ENCODE measurements around the gene TMUB2. TPM values are rescaled to one million over a fixed set of nuclear protein-coding genes. Genes with fewer than 3 reads are reported as not detected.

The TMUB2 gene
- total and polyA plus RNA-seq, 2 of the 13 experiments (the other 11 are each of a cell fraction or from before 2014, with no cell fraction given), result 26.9 to 50.8 TPM

DNA sequence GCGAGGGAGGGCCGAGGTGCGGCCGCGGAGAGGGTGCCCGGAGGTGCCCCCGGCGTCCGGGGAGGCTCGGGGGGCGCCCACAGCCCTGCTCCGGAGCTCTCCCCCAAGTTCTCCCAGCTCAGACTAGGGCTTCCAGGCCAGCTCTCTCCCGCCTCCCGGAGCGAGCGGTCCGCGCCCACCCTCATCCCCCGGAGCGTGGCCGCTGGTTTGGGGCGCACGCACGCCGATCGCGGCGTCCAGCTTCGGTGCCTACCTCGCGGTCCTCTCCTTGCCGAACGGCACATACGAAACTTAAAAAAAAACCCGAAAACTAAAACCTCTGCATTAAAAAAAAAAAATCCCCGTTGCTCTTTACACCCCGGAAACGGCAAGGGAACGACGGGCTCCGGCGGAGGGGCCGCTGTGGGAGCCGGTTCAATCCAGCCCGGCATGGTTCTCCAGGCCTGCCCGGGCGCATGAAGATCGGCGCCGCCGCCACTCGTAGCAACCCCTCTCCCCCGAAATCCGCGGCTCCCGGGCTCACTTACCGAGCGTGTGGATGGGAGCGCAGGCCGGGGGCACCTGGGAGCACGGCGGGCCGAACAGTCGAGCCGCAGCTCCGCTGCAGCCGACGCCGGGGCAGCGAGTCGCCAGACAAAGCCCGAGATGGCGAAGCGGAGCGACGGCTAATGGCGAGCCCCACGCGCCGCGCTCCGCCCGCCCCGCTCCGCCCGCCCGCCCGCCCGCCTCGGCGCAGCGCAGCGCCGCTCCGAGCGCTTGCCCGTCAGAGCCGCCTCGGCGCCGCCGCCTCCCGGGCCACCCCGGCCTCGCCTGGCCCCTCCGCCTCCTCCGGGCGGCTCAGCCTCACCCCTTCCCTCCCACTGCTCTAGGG, 33.7 kb downstream of the TMUB2 start (continued):
- TF ChIP-seq, protein P1, sequence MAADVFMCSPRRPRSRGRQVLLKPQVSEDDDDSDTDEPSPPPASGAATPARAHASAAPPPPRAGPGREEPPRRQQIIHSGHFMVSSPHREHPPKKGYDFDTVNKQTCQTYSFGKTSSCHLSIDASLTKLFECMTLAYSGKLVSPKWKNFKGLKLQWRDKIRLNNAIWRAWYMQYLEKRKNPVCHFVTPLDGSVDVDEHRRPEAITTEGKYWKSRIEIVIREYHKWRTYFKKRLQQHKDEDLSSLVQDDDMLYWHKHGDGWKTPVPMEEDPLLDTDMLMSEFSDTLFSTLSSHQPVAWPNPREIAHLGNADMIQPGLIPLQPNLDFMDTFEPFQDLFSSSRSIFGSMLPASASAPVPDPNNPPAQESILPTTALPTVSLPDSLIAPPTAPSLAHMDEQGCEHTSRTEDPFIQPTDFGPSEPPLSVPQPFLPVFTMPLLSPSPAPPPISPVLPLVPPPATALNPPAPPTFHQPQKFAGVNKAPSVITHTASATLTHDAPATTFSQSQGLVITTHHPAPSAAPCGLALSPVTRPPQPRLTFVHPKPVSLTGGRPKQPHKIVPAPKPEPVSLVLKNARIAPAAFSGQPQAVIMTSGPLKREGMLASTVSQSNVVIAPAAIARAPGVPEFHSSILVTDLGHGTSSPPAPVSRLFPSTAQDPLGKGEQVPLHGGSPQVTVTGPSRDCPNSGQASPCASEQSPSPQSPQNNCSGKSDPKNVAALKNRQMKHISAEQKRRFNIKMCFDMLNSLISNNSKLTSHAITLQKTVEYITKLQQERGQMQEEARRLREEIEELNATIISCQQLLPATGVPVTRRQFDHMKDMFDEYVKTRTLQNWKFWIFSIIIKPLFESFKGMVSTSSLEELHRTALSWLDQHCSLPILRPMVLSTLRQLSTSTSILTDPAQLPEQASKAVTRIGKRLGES (CRISPR knock-in tag; IDR thresholded peaks at IDR 0.05; ENCODE audit: borderline replicate concordance), result no peak
- TF ChIP-seq ERF (CRISPR knock-in tag; IDR thresholded peaks at IDR 0.05), result no peak
- TF ChIP-seq PRMT3 (CRISPR knock-in tag; IDR thresholded peaks at IDR 0.05; ENCODE audit: borderline replicate concordance, low read depth), result no peak
- no peak for TF ChIP-seq CHD2 (IDR thresholded peaks at IDR 0.05; ENCODE audit: low read depth, low read length)
- 0 out of 2 replicates have a peak, but pooled peaks have one; percentile 25 for TF ChIP-seq KDM3A (CRISPR knock-in tag; IDR thresholded peaks at IDR 0.05; ENCODE audit: low read depth)
- no peak for TF ChIP-seq ZNF547 (CRISPR knock-in tag; IDR thresholded peaks at IDR 0.05)
- no peak for TF ChIP-seq ZSCAN22 (CRISPR knock-in tag; IDR thresholded peaks at IDR 0.05)
- TF ChIP-seq NCOR1 (IDR thresholded peaks at IDR 0.05; ENCODE audit: borderline replicate concordance, low read length), result no peak
- TF ChIP-seq ZNF468 (CRISPR knock-in tag; IDR thresholded peaks at IDR 0.05), result no peak
- TF ChIP-seq ZNF260 (CRISPR knock-in tag; IDR thresholded peaks at IDR 0.05; ENCODE audit: borderline replicate concordance, low read depth), result no peak
- TF ChIP-seq NONO (IDR thresholded peaks at IDR 0.05), result no peak
- peak; percentile 68 for TF ChIP-seq NONO (CRISPR knock-in tag; conservative IDR thresholded peaks at IDR 0.05)
- no peak for TF ChIP-seq RBM22 (optimal IDR thresholded peaks at IDR 0.05; ENCODE audit: low read length)
- TF ChIP-seq ZMYM3 (CRISPR knock-in tag; IDR thresholded peaks at IDR 0.05), result no peak
- TF ChIP-seq SNAI1 (CRISPR knock-in tag; IDR thresholded peaks at IDR 0.05; ENCODE audit: borderline replicate concordance), result no peak
- no peak for TF ChIP-seq HHEX (CRISPR knock-in tag; IDR thresholded peaks at IDR 0.05)
- peak; percentile 88; the same call in 1 of the 2 replicates for TF ChIP-seq ZSCAN20 (CRISPR knock-in tag; IDR thresholded peaks at IDR 0.05; ENCODE audit: borderline replicate concordance)
- peak; percentile 65 for TF ChIP-seq ZC3H13 (CRISPR knock-in tag; IDR thresholded peaks at IDR 0.05)
- TF ChIP-seq, protein P2, sequence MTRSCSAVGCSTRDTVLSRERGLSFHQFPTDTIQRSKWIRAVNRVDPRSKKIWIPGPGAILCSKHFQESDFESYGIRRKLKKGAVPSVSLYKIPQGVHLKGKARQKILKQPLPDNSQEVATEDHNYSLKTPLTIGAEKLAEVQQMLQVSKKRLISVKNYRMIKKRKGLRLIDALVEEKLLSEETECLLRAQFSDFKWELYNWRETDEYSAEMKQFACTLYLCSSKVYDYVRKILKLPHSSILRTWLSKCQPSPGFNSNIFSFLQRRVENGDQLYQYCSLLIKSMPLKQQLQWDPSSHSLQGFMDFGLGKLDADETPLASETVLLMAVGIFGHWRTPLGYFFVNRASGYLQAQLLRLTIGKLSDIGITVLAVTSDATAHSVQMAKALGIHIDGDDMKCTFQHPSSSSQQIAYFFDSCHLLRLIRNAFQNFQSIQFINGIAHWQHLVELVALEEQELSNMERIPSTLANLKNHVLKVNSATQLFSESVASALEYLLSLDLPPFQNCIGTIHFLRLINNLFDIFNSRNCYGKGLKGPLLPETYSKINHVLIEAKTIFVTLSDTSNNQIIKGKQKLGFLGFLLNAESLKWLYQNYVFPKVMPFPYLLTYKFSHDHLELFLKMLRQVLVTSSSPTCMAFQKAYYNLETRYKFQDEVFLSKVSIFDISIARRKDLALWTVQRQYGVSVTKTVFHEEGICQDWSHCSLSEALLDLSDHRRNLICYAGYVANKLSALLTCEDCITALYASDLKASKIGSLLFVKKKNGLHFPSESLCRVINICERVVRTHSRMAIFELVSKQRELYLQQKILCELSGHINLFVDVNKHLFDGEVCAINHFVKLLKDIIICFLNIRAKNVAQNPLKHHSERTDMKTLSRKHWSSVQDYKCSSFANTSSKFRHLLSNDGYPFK (CRISPR knock-in tag; IDR thresholded peaks at IDR 0.05; ENCODE audit: borderline replicate concordance), result no peak
- TF ChIP-seq SRF (IDR thresholded peaks at IDR 0.05; ENCODE audit: low read depth, low read length), result no peak
- no peak for TF ChIP-seq MEF2D (CRISPR knock-in tag; IDR thresholded peaks at IDR 0.05)
- TF ChIP-seq MEIS2 (CRISPR knock-in tag; IDR thresholded peaks at IDR 0.05), result 0 out of 2 replicates have a peak, but pooled peaks have one; percentile 37
- TF ChIP-seq LCORL (IDR thresholded peaks at IDR 0.05), result no peak
- TF ChIP-seq LCORL (CRISPR knock-in tag; IDR thresholded peaks at IDR 0.05), result no peak; the same call in 1 of the 2 replicates
- TF ChIP-seq ZFP82 (CRISPR knock-in tag; IDR thresholded peaks at IDR 0.05; ENCODE audit: borderline replicate concordance), result no peak

Measured in HepG2 (cell line).